GM13977 (cell line): Measurements from ENCODE around the gene CATSPERZ.

ENCODE experiments used
- DNase-seq: peaks from one replicate; pipeline ENCODE4 v3.0.0; 2012; ENCODE audit warnings: low spot score
- in situ Hi-C: fragments of 300-500 bp; cut with MboI; formaldehyde crosslinking; loops from one replicate; pipeline ENCODE4 v1.12.0; 2022; ENCODE audit warnings: low sequenced_read_pairs, low pct_unique_long_range_greater_than_20kb, mixed read lengths, inconsistent platforms; ENCODE audit not compliant: unreplicated experiment
- TF ChIP-seq, protein P1 (sequence below): IDR thresholded peaks from 2 replicates; pipeline ENCODE4 v1.5.1; 2012; ENCODE audit warnings: mild to moderate bottlenecking, control low read depth; ENCODE audit not compliant: insufficient read depth; ENCODE audit errors: extremely low read depth, missing control alignments

Gene CATSPERZ

GRCh38 chr11:64352995-64353714 lies 53.0 kb downstream of the CATSPERZ start:
- TF ChIP-seq, protein P1, sequence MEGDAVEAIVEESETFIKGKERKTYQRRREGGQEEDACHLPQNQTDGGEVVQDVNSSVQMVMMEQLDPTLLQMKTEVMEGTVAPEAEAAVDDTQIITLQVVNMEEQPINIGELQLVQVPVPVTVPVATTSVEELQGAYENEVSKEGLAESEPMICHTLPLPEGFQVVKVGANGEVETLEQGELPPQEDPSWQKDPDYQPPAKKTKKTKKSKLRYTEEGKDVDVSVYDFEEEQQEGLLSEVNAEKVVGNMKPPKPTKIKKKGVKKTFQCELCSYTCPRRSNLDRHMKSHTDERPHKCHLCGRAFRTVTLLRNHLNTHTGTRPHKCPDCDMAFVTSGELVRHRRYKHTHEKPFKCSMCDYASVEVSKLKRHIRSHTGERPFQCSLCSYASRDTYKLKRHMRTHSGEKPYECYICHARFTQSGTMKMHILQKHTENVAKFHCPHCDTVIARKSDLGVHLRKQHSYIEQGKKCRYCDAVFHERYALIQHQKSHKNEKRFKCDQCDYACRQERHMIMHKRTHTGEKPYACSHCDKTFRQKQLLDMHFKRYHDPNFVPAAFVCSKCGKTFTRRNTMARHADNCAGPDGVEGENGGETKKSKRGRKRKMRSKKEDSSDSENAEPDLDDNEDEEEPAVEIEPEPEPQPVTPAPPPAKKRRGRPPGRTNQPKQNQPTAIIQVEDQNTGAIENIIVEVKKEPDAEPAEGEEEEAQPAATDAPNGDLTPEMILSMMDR, result no peak
- in situ Hi-C loops, result no loop called here

GRCh38 chr11:64353715-64354506 lies 53.8 kb downstream of the CATSPERZ start:
- in situ Hi-C loops, result no loop called here
- TF ChIP-seq, protein P1, result no peak
- no peak for DNase-seq

More at GRCh38 chr11:64352995-64353714, 53.0 kb downstream of the CATSPERZ start:
- no peak for DNase-seq
